ENCODE data around the gene CDT1.
"Not testable (repeated sequence)": the region's sequence is repeated elsewhere in the genome, so short reads cannot be mapped to it uniquely, and the experiment has no call there.

- TF ChIP-seq, protein P1, sequence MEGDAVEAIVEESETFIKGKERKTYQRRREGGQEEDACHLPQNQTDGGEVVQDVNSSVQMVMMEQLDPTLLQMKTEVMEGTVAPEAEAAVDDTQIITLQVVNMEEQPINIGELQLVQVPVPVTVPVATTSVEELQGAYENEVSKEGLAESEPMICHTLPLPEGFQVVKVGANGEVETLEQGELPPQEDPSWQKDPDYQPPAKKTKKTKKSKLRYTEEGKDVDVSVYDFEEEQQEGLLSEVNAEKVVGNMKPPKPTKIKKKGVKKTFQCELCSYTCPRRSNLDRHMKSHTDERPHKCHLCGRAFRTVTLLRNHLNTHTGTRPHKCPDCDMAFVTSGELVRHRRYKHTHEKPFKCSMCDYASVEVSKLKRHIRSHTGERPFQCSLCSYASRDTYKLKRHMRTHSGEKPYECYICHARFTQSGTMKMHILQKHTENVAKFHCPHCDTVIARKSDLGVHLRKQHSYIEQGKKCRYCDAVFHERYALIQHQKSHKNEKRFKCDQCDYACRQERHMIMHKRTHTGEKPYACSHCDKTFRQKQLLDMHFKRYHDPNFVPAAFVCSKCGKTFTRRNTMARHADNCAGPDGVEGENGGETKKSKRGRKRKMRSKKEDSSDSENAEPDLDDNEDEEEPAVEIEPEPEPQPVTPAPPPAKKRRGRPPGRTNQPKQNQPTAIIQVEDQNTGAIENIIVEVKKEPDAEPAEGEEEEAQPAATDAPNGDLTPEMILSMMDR (IDR thresholded peaks at IDR 0.05): not testable (repeated sequence)
- not testable (repeated sequence) for TF ChIP-seq TCF7L2 (IDR thresholded peaks at IDR 0.05; ENCODE audit: low read depth, low read length); SIN3A (IDR thresholded peaks at IDR 0.05; ENCODE audit: borderline replicate concordance, insufficient read depth, low read depth, low read length); POLR2AphosphoS5 (IDR thresholded peaks at IDR 0.05; ENCODE audit: low read depth, low read length); REST (IDR thresholded peaks at IDR 0.05; ENCODE audit: insufficient read depth in 1 of 2, low read depth in 2 of 2, low read length in 1 of 2)
Measured at GRCh38 chr16:88771781-88772180, 31.8 kb upstream of the CDT1 start.
